Adrenal gland (tissue), 12 donors: Measurements from ENCODE around the gene GRAMD2A. TPM values are rescaled to one million over a fixed set of nuclear protein-coding genes. Genes with fewer than 3 reads are reported as not detected.

ENCODE experiments used
- DNase-seq, 7 donors: peaks; one replicate each; pipeline ENCODE4 v3.0.0-alpha.2; 2019 to 2020
- H3K27ac ChIP-seq, 5 donors: fragments of 200-600 bp; sonication (generic) in 4 of 5; 1 replicate in 3 of 5; 2 replicates in 2 of 5; pipeline versions ENCODE4 v1.5.1 to v1.8.0; 2016 to 2020; ENCODE audit warnings: mild to moderate bottlenecking in 1 of 5
- H3K27me3 ChIP-seq: fragments of 200-600 bp; 2 replicates; pipeline ENCODE4 v1.8.0; 2021
- H3K36me3 ChIP-seq, 2 donors: fragments of 200-600 bp; replicated peaks in 1 of 2; 1 replicate in 1 of 2; 2 replicates in 1 of 2; pipeline versions ENCODE4 v1.5.1 to v1.8.0; 2018 to 2022
- H3K4me1 ChIP-seq, 2 donors: fragments of 200-600 bp; replicated peaks in 1 of 2; 1 replicate in 1 of 2; 2 replicates in 1 of 2; pipeline versions ENCODE4 v1.5.1 to v1.8.0; 2018 to 2021
- H3K4me3 ChIP-seq, 4 donors: fragments of 200-600 bp; sonication (generic) in 3 of 4; one replicate each; pipeline ENCODE4 v1.5.1; 2016 to 2018
- H3K9me3 ChIP-seq, 3 donors: fragments of 200-600 bp; sonication (generic) in 1 of 3; replicated peaks in 1 of 3; 1 replicate in 2 of 3; 2 replicates in 1 of 3; pipeline versions ENCODE4 v1.5.1 to v1.8.0; 2016 to 2021
- CTCF ChIP-seq, 6 experiments: fragments of 450-650 bp in 4 of 6; fragments of 200-600 bp in 2 of 6; sonication (generic) in 1 of 6; IDR thresholded peaks; 1 replicate in 5 of 6; 2 replicates in 1 of 6; pipeline versions ENCODE4 v1.5.1 to v1.8.0; 2016 to 2021; ENCODE audit warnings: antibody characterized with exemption in 6 of 6, mild to moderate bottlenecking in 2 of 6, moderate library complexity in 1 of 6
- POLR2A ChIP-seq, 2 donors: fragments of 450-650 bp; IDR thresholded peaks; one replicate each; pipeline ENCODE4 v1.6.1; 2017; ENCODE audit warnings: antibody characterized with exemption in 2 of 2, mild to moderate bottlenecking in 2 of 2, moderate library complexity in 1 of 2
- WGBS, 4 donors: extraction: QIAGEN DNeasy Blood & Tissue Kit in 2 of 4; methylation state at CpG; one replicate each; pipeline versions ENCODE4 v1.1.5 to v1.1.7; 2013 to 2017; 5-methylcytosine and 5-hydroxymethylcytosine counted together
- intact Hi-C, 2 donors: fragments of 100-400 bp; cut with DNase I; formaldehyde crosslinking; loops; one replicate each; pipeline versions ENCODE4 v1.14.1 to v1.15.0; 2022 to 2023
- polyA plus RNA-seq, 3 donors: library from polyadenylated mRNA; stranded (reverse); fragments of 200-250 nt in 2 of 3; fragments of 350-450 nt in 1 of 3; fragmentation: Illumina TruSeq in 1 of 3; extraction: RNeasy Lipid Tissue Mini Kit (QIAGEN cat#74804) in 1 of 3; gene quantifications; one replicate each; pipeline ENCODE4 v1.2.3, GENCODE V29; 2013 to 2014
- total RNA-seq, 9 donors: library from RNA; depleted of rRNA in 4 of 9; stranded (reverse); fragments of >200 nt in 4 of 9; fragments of 120-200 nt in 1 of 9; fragmentation: NEBNext Ultra II Directional in 1 of 9; extraction: Animal tissue kit (Norgen Biotek cat#: 25700) in 1 of 9; gene quantifications; one replicate each; pipeline versions ENCODE4 v1.1.0 to v1.2.4, GENCODE V29; 2013 to 2023
- donor health status: healthy with polysubstance abuse.
- donor health status: Bipolar disorder and iron deficiency.
- donor health status: DM: yes; HTN: yes; CAD: no.
- donor health status: DM: no; HTN: no; CAD: no.
- donor health status: DM: no; HTN: no; CAD: no.
- donor health status: DM: yes; HTN: yes; CAD: no.

The GRAMD2A gene
- total and polyA plus RNA-seq, 12 donors, result 0.07 to 0.64 (median 0.35) TPM; not detected in 4

GRCh38 chr15:72135719-72136118 lies 61.9 kb downstream of the GRAMD2A start:
- intact Hi-C loops, result no loop called here
- Histone ChIP-seq H3K36me3 (no peaks in the 10 kb centered on the region), H3K4me1 (no peaks in the 10 kb centered on the region), H3K9me3 (no peaks in the 10 kb centered on the region), H3K4me3 (no peak overlapping the region), H3K27ac (no peak overlapping the region), H3K27me3 (no peaks in the 10 kb centered on the region)
- TF ChIP-seq CTCF (IDR thresholded peaks at IDR 0.05), result no peak
- TF ChIP-seq POLR2A (IDR thresholded peaks at IDR 0.05), result no peak
- 79 to 90% (median 84%) methylated on average over 2 of the region's 2 CpGs for WGBS, 4 donors
- no peak for DNase-seq

- no peak overlapping the region for H3K27ac ChIP-seq
- H3K9me3 ChIP-seq, result no peaks in the 10 kb centered on the region
- intact Hi-C loops, result no loop called here
These were observed 64.4 kb downstream of the GRAMD2A start for GRCh38 chr15:72133211-72133610.

GRCh38 chr15:72131922-72132321 lies 65.7 kb downstream of the GRAMD2A start:
- Histone ChIP-seq H3K27me3 (no peaks in the 10 kb centered on the region), H3K27ac (no peak overlapping the region), H3K4me3 (no peak overlapping the region), H3K36me3 (no peaks in the 10 kb centered on the region), H3K4me1 (no peaks in the 10 kb centered on the region), H3K9me3 (no peaks in the 10 kb centered on the region)
- 72 to 81% (median 78%) methylated on average over 3 of the region's 3 CpGs for WGBS, 4 donors
- intact Hi-C loops, result no loop called here
- TF ChIP-seq POLR2A (IDR thresholded peaks at IDR 0.05), result no peak
- TF ChIP-seq CTCF (IDR thresholded peaks at IDR 0.05), result no peak
- DNase-seq, result no peak

More at GRCh38 chr15:72133211-72133610, 64.4 kb downstream of the GRAMD2A start:
- WGBS, 4 donors, result 89 to 96% (median 92%) methylated on average over 1 of the region's 1 CpG
- TF ChIP-seq POLR2A (IDR thresholded peaks at IDR 0.05), result no peak
- no peak for TF ChIP-seq CTCF (IDR thresholded peaks at IDR 0.05)
- no peaks in the 10 kb centered on the region for H3K36me3 ChIP-seq
- H3K4me3 ChIP-seq, result no peak overlapping the region
- no peaks in the 10 kb centered on the region for H3K27me3 ChIP-seq
- H3K4me1 ChIP-seq, result no peaks in the 10 kb centered on the region
- DNase-seq, result no peak

- no peaks in the 10 kb centered on the region for H3K27me3 ChIP-seq
- intact Hi-C loops, result no loop called here
- no peak overlapping the region for H3K4me3 ChIP-seq
- no peaks in the 10 kb centered on the region for H3K36me3 ChIP-seq
- no peak overlapping the region for H3K27ac ChIP-seq
- no peak for DNase-seq
- no peaks in the 10 kb centered on the region for H3K9me3 ChIP-seq
- 93 to 98% (median 95%) methylated on average over 4 of the region's 4 CpGs for WGBS, 4 donors
- TF ChIP-seq CTCF (IDR thresholded peaks at IDR 0.05) (no peak), POLR2A (IDR thresholded peaks at IDR 0.05) (no peak)
- no peaks in the 10 kb centered on the region for H3K4me1 ChIP-seq
These were observed 67.3 kb downstream of the GRAMD2A start for GRCh38 chr15:72130272-72130671.
